Colonic mucosa (tissue), 4 donors: ENCODE data around the gene BARX1. TPM values are rescaled to one million over a fixed set of nuclear protein-coding genes. Genes with fewer than 3 reads are reported as not detected.

Experiments
- DNase-seq: peaks from one replicate; pipeline ENCODE4 v3.0.0-alpha.2; 2020
- H3K27ac ChIP-seq: fragments of 200-600 bp; one replicate; pipeline ENCODE4 v1.8.0; 2021
- H3K27me3 ChIP-seq: fragments of 200-600 bp; one replicate; pipeline ENCODE4 v1.8.0; 2021
- H3K36me3 ChIP-seq: fragments of 200-600 bp; one replicate; pipeline ENCODE4 v1.8.0; 2021
- H3K4me1 ChIP-seq: fragments of 200-600 bp; one replicate; pipeline ENCODE4 v1.8.0; 2021; ENCODE audit warnings: mild to moderate bottlenecking
- H3K4me3 ChIP-seq: fragments of 200-600 bp; one replicate; pipeline ENCODE4 v1.8.0; 2021
- H3K9ac ChIP-seq, 2 donors: one replicate each; pipeline ENCODE4 v1.7.0; 2013; ENCODE audit warnings: control low read depth in 2 of 2, low read depth in 2 of 2, low read length in 2 of 2
- H3K9me3 ChIP-seq: fragments of 200-600 bp; one replicate; pipeline ENCODE4 v1.8.0; 2021
- CTCF ChIP-seq: fragments of 200-600 bp; IDR thresholded peaks from one replicate; pipeline ENCODE4 v1.8.0; 2022; ENCODE audit warnings: antibody characterized with exemption, mild to moderate bottlenecking
- intact Hi-C: fragments of 100-400 bp; cut with DNase I; formaldehyde crosslinking; loops from one replicate; pipeline ENCODE4 v1.14.1; 2022
- total RNA-seq, 2 donors: library from RNA; stranded (reverse); fragmentation: NEBNext Ultra II Directional in 1 of 2; extraction: Animal tissue kit (Norgen Biotek cat#: 25700) in 1 of 2; gene quantifications; one replicate each; pipeline ENCODE4 v1.2.1, GENCODE V29; 2021
- donor health status: healthy.
- donor health status: DM: no; HTN: no; CAD: no.
- donor health status: DM: no; HTN: no; CAD: no.

Gene BARX1
- total RNA-seq, 2 donors from 2014 or later = not detected

GRCh38 chr9:93910598-93910997, 44.6 kb downstream of the BARX1 start:
- intact Hi-C loops = no loop called here
- H3K4me1 ChIP-seq = no peaks in the 10 kb centered on the region
- H3K27ac ChIP-seq = no peak overlapping the region
- no peak overlapping the region for H3K4me3 ChIP-seq
- H3K36me3 ChIP-seq = no peaks in the 10 kb centered on the region
- H3K27me3 ChIP-seq = no peaks in the 10 kb centered on the region
- no peak for TF ChIP-seq CTCF
- DNase-seq = no peak
- H3K9me3 ChIP-seq = no peaks in the 10 kb centered on the region
- H3K9ac ChIP-seq = no peak overlapping the region

- no peak for DNase-seq
- H3K4me1 ChIP-seq = no peaks in the 10 kb centered on the region
- H3K4me3 ChIP-seq = no peak overlapping the region
- intact Hi-C loops = no loop called here
- no peak for TF ChIP-seq CTCF
- H3K9me3 ChIP-seq = no peaks in the 10 kb centered on the region
- no peaks in the 10 kb centered on the region for H3K36me3 ChIP-seq
- H3K27me3 ChIP-seq = no peaks in the 10 kb centered on the region
- H3K27ac ChIP-seq = no peak overlapping the region
- H3K9ac ChIP-seq = no peak overlapping the region
Measured at GRCh38 chr9:93910196-93910595, 45.0 kb downstream of the BARX1 start.

- intact Hi-C loops = no loop called here
- Histone ChIP-seq H3K9me3 (no peaks in the 10 kb centered on the region), H3K4me3 (no peak overlapping the region), H3K27me3 (no peaks in the 10 kb centered on the region), H3K4me1 (no peaks in the 10 kb centered on the region), H3K27ac (no peak overlapping the region), H3K36me3 (no peaks in the 10 kb centered on the region), H3K9ac (no peak overlapping the region)
- no peak for DNase-seq
- TF ChIP-seq CTCF = no peak
Measured at GRCh38 chr9:93909242-93909616, 45.9 kb downstream of the BARX1 start.

GRCh38 chr9:93908591-93909241, 46.4 kb downstream of the BARX1 start:
- no peak overlapping the region for H3K9ac ChIP-seq
- H3K4me1 ChIP-seq = no peaks in the 10 kb centered on the region
- no peak for DNase-seq
- H3K36me3 ChIP-seq = no peaks in the 10 kb centered on the region
- no peak for TF ChIP-seq CTCF
- H3K9me3 ChIP-seq = no peaks in the 10 kb centered on the region
- no peak overlapping the region for H3K27ac ChIP-seq
- no peak overlapping the region for H3K4me3 ChIP-seq
- H3K27me3 ChIP-seq = no peaks in the 10 kb centered on the region
- intact Hi-C loops = no loop called here

- H3K4me3 ChIP-seq = no peak overlapping the region
- no peak overlapping the region for H3K27ac ChIP-seq
- no peaks in the 10 kb centered on the region for H3K27me3 ChIP-seq
- no peak for TF ChIP-seq CTCF
- DNase-seq = no peak
- no peaks in the 10 kb centered on the region for H3K36me3 ChIP-seq
- intact Hi-C loops = no loop called here
- H3K9me3 ChIP-seq = no peaks in the 10 kb centered on the region
- no peaks in the 10 kb centered on the region for H3K4me1 ChIP-seq
- H3K9ac ChIP-seq = no peak overlapping the region
Measured at GRCh38 chr9:93907551-93908199, 47.5 kb downstream of the BARX1 start.
